ENCODE data around the gene TRIO. TPM values are rescaled to one million over a fixed set of nuclear protein-coding genes. Genes with fewer than 3 reads are reported as not detected.

The TRIO gene
- total and polyA plus RNA-seq, 2 of the 8 experiments (the other 6 are each of a cell fraction or from before 2014, with no cell fraction given), result 35.1 to 69.1 TPM

DNA sequence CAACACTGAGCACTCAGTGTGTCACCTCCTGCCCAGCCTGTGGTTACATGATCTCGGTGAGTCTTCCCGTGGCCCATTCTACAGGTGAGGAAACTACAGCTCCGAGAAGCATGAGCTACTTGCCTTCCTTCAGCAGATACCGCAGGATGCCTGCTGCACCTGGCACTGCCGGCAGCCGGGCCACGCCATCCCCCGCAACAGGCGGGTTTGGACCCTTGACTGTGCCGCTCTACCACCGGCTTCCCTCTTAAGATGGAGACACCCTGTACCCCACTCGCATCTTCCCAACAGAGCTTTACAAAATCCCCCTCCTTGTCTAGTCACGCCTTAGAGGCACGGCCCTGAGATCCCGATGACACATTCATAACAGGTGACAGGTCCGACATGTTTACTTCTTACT is 363.5 kb downstream of the TRIO start:
- no peak for DNase-seq (ENCODE audit: low read depth in 1 of 2, low spot score in 2 of 2)
- TF ChIP-seq TBP (IDR thresholded peaks at IDR 0.05; ENCODE audit: low read depth, low read length) (no peak), SUZ12 (IDR thresholded peaks at IDR 0.05; ENCODE audit: low read length) (no peak), TAF1 (IDR thresholded peaks at IDR 0.05; ENCODE audit: low read depth, low read length) (no peak), RBBP5 (IDR thresholded peaks at IDR 0.05; ENCODE audit: borderline replicate concordance, low read depth, low read length) (no peak), FOSL1 (IDR thresholded peaks at IDR 0.05; ENCODE audit: insufficient read depth, low read depth, low read length) (no peak), KDM4A (IDR thresholded peaks at IDR 0.05; ENCODE audit: low read depth, low read length, severe bottlenecking) (no peak), RFX5 (IDR thresholded peaks at IDR 0.05; ENCODE audit: borderline replicate concordance, low read depth, low read length) (no peak), HDAC2 (IDR thresholded peaks at IDR 0.05; ENCODE audit: borderline replicate concordance in 1 of 2, low read depth in 2 of 2, low read length in 2 of 2) (no peak), CHD1 (IDR thresholded peaks at IDR 0.05; ENCODE audit: low read depth, low read length) (no peak), GTF2F1 (IDR thresholded peaks at IDR 0.05; ENCODE audit: borderline replicate concordance, low read depth, low read length) (no peak), JUN (IDR thresholded peaks at IDR 0.05; ENCODE audit: low read depth, low read length) (no peak), CHD2 (IDR thresholded peaks at IDR 0.05; ENCODE audit: low read length) (no peak), GABPA (IDR thresholded peaks at IDR 0.05; ENCODE audit: borderline replicate concordance, insufficient read depth, low read length) (no peak)
- TF ChIP-seq, protein P1, sequence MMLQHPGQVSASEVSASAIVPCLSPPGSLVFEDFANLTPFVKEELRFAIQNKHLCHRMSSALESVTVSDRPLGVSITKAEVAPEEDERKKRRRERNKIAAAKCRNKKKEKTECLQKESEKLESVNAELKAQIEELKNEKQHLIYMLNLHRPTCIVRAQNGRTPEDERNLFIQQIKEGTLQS (IDR thresholded peaks at IDR 0.05; ENCODE audit: insufficient read depth, low read depth, low read length), result no peak

More for the DNA sequence above, 363.5 kb downstream of the TRIO start:
- no peak overlapping the region for H2BK15ac ChIP-seq (ENCODE audit: low read length)
- no peak overlapping the region for H3K9ac ChIP-seq (replicated peaks in 1 of 4; ENCODE audit: extremely low read depth in 1 of 4, low read depth in 3 of 4, low read length in 3 of 4)
- H3K23ac ChIP-seq (ENCODE audit: insufficient read length), result no peak overlapping the region
- POLR2A ChIA-PET (ENCODE audit: partially characterized antibody), result no interaction called here
- peaks cover 0 to 12% (median 5%) of the 10 kb centered on the region in 4 experiments; a peak in 6 of 8 replicates for H3K36me3 ChIP-seq (ENCODE audit: control insufficient read depth in 2 of 4, insufficient read depth in 4 of 4, low read length in 3 of 4)
- H2BK12ac ChIP-seq (ENCODE audit: low read depth, low read length), result no peak overlapping the region
- no peak overlapping the region for H2BK20ac ChIP-seq (ENCODE audit: low read length)
- H3K4me2 ChIP-seq (ENCODE audit: insufficient read depth in 1 of 2, low read depth in 2 of 2, low read length in 2 of 2), result no peak overlapping the region
- no peaks in the 10 kb centered on the region for H3K9me3 ChIP-seq (ENCODE audit: insufficient read depth in 2 of 2, low read depth in 1 of 2, low read length in 1 of 2)
- H3K79me1 ChIP-seq (ENCODE audit: low read depth, low read length), result no peaks in the 10 kb centered on the region
- CTCF ChIA-PET (ENCODE audit: partially characterized antibody), result interaction anchor here (0.7 to 6.5 kb wide), 6 partner anchors 11 to 142 kb away, joined by 3 to 51 read pairs (median 4); no protein-coding TSS in a partner anchor
- no peak overlapping the region for H2BK5ac ChIP-seq (ENCODE audit: low read depth, low read length)
- no peaks in the 10 kb centered on the region for H3K27me3 ChIP-seq (replicated peaks in 1 of 4; ENCODE audit: control insufficient read depth in 3 of 4, extremely low read depth in 1 of 4, insufficient read depth in 3 of 4, low read length in 3 of 4)
- no peaks in the 10 kb centered on the region; a peak in 1 of 7 replicates for H3K4me1 ChIP-seq (replicated peaks in 1 of 4; ENCODE audit: control insufficient read depth in 3 of 4, insufficient read depth in 4 of 4, low read length in 3 of 4)
- FAIRE-seq, result no peak
- no peak overlapping the region for H4K91ac ChIP-seq (replicated peaks; ENCODE audit: insufficient read length, low read length)
- no peak overlapping the region for H3K4me3 ChIP-seq (ENCODE audit: extremely low read depth in 1 of 4, insufficient read depth in 2 of 4, low read depth in 3 of 4, low read length in 4 of 4)
- no peak overlapping the region; the same call in 1 of the 2 replicates for H4K8ac ChIP-seq (ENCODE audit: extremely low read depth, insufficient read depth, low read length)
- H3K79me2 ChIP-seq (ENCODE audit: control insufficient read depth in 1 of 2, insufficient read depth in 2 of 2, low read length in 2 of 2), result no peaks in the 10 kb centered on the region
- no peak overlapping the region for H2BK120ac ChIP-seq (replicated peaks; ENCODE audit: low read depth, low read length)
- H3K18ac ChIP-seq (ENCODE audit: extremely low read depth, low read length), result no peak overlapping the region
- no peak overlapping the region for H4K5ac ChIP-seq (ENCODE audit: insufficient read length, low read depth, low read length)
- H3K14ac ChIP-seq (ENCODE audit: insufficient read length), result no peak overlapping the region
- WGBS, 2 experiments (ENCODE audit: extremely low coverage in 1 of 2, insufficient coverage in 1 of 2, insufficient read length in 1 of 2, insufficient replicate concordance in 2 of 2, low coverage in 1 of 2, low lambda C conversion rate in 2 of 2, missing lambda C conversion rate in 1 of 2), result 97% methylated on average over 16 of the region's 16 CpGs; no CpG with 5 or more reads in 1 of the 2 experiments
- no peak overlapping the region for H2AK5ac ChIP-seq (ENCODE audit: low read depth, low read length)
- H3K23me2 ChIP-seq (ENCODE audit: low read depth, low read length), result no peaks in the 10 kb centered on the region
- H4K20me1 ChIP-seq (replicated peaks in 1 of 2; ENCODE audit: control insufficient read depth in 1 of 2, insufficient read depth in 2 of 2, low read length in 2 of 2), result peaks cover 0 to 1% of the 10 kb centered on the region in 2 experiments
- H3K56ac ChIP-seq (replicated peaks; ENCODE audit: insufficient read length, low read depth, low read length), result no peak overlapping the region
- H2AFZ ChIP-seq (ENCODE audit: low read length), result no peak overlapping the region
- H3K27ac ChIP-seq (ENCODE audit: low read depth, low read length), result no peak overlapping the region
- H3K4ac ChIP-seq (replicated peaks; ENCODE audit: insufficient read length, low read depth, low read length), result no peak overlapping the region
